ENCODE data around the gene WDCP. TPM values are rescaled to one million over a fixed set of nuclear protein-coding genes. Genes with fewer than 3 reads are reported as not detected.

The WDCP gene
- total RNA-seq, 1 experiment from 2014 or later = 36.9 TPM

DNA sequence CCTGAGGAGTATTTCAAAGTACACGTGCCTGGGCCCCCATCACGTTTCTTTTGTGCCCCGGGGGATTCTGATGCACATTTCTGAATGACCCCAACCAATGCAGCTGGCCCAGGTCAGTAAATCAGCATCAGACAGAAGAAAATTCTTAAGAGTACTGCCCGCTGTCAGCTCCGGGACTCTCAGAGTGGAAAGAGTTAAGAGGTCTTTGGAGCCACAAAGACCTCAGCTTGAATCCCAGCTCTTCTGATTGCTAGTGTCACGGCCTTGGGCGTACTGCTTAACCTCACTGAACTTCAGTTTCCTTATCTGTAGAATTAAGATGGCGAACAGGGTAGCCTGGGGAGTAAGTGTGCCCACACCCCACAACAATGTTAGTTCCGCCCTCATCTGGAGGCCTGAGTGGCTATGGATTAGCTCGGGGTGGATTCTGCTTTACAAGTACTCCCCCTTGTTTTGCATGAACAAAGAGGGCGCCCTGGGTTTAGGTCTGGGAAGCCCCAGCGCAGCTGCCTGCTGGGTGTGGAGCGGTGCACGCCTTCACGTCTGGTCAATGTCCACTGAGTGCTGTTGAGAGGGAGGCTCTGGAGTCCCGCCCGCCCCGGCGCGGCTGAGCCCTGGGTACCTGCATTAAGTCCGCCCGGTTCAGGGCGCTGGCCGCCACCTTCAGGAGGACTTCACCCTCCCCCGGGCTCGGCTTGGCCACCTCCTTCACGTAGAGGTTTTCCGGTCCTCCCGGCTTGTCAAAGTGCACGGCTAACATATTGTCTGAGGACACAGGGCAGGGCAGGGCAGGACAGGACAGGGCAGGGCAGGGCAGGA lies 36.6 kb upstream of the WDCP start:
- no CpG with 5 or more reads among the region's 30 CpGs for WGBS (ENCODE audit: extremely low coverage, insufficient read length, low lambda C conversion rate)
- no peak overlapping the region for H2BK20ac ChIP-seq (ENCODE audit: low read depth, low read length, poor library complexity, severe bottlenecking)
- H2BK120ac ChIP-seq (ENCODE audit: low read depth, low read length, poor library complexity, severe bottlenecking) = no peak overlapping the region
- H3K27ac ChIP-seq (ENCODE audit: insufficient read length, low read depth, low read length) = peak overlapping the region; percentile 87
- peaks cover 14 to 19% of the 10 kb centered on the region in 2 experiments for H3K4me1 Mint-ChIP-seq
- H3K4ac ChIP-seq (ENCODE audit: low read depth, low read length) = no peak overlapping the region
- H3K23ac ChIP-seq (ENCODE audit: insufficient read length, low read depth, low read length) = no peak overlapping the region
- H4K8ac ChIP-seq (replicated peaks; ENCODE audit: insufficient read length, low read depth, low read length) = no peak overlapping the region
- no peak overlapping the region for H2AK5ac ChIP-seq (ENCODE audit: insufficient read length, low read length)
- H3K56ac ChIP-seq (ENCODE audit: insufficient read length, low read depth, low read length) = no peak overlapping the region
- no peaks in the 10 kb centered on the region for H3K9me3 Mint-ChIP-seq
- H2AFZ ChIP-seq (ENCODE audit: low read length) = no peak overlapping the region
- peak overlapping the region; percentile 85 to 93 for H3K4me3 Mint-ChIP-seq
- H3K4me2 ChIP-seq (ENCODE audit: insufficient read depth, insufficient read length, low read length) = peak overlapping the region; percentile 96
- peak overlapping the region; percentile 97 to 99 (median 99) for H3K27ac Mint-ChIP-seq
- H4K5ac ChIP-seq (ENCODE audit: insufficient read length, low read depth, low read length) = no peak overlapping the region
- no peaks in the 10 kb centered on the region for H3K79me1 ChIP-seq (ENCODE audit: insufficient read depth, low read depth, low read length, poor library complexity, severe bottlenecking)
- peak overlapping the region; percentile 91 for H3K18ac ChIP-seq (ENCODE audit: insufficient read length, low read depth, low read length)
- no peaks in the 10 kb centered on the region for H3K9me3 ChIP-seq (ENCODE audit: control insufficient read depth, low read depth, low read length)
- H3K14ac ChIP-seq (ENCODE audit: insufficient read depth, low read length) = peak overlapping the region; percentile 90
- no peaks in the 10 kb centered on the region for H3K27me3 Mint-ChIP-seq (ENCODE audit: low read depth)
- no peak overlapping the region for H3T11ph ChIP-seq (ENCODE audit: low read length)
- H2BK12ac ChIP-seq (ENCODE audit: insufficient read length, low read depth, low read length) = no peak overlapping the region
- H3K79me2 ChIP-seq (ENCODE audit: insufficient read depth, low read length) = no peaks in the 10 kb centered on the region
- peaks cover 2% of the 10 kb centered on the region for H4K20me1 ChIP-seq (ENCODE audit: control insufficient read depth, insufficient read depth, insufficient read length)
- TF ChIP-seq, protein P1, sequence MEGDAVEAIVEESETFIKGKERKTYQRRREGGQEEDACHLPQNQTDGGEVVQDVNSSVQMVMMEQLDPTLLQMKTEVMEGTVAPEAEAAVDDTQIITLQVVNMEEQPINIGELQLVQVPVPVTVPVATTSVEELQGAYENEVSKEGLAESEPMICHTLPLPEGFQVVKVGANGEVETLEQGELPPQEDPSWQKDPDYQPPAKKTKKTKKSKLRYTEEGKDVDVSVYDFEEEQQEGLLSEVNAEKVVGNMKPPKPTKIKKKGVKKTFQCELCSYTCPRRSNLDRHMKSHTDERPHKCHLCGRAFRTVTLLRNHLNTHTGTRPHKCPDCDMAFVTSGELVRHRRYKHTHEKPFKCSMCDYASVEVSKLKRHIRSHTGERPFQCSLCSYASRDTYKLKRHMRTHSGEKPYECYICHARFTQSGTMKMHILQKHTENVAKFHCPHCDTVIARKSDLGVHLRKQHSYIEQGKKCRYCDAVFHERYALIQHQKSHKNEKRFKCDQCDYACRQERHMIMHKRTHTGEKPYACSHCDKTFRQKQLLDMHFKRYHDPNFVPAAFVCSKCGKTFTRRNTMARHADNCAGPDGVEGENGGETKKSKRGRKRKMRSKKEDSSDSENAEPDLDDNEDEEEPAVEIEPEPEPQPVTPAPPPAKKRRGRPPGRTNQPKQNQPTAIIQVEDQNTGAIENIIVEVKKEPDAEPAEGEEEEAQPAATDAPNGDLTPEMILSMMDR (conservative IDR thresholded peaks at IDR 0.05) = no peak
- no peak overlapping the region for H2BK5ac ChIP-seq (ENCODE audit: insufficient read length, low read length)
- H3K23me2 ChIP-seq (ENCODE audit: insufficient read length, low read depth, low read length, poor library complexity, severe bottlenecking) = peaks cover 15% of the 10 kb centered on the region
- no peaks in the 10 kb centered on the region for H3K27me3 ChIP-seq (ENCODE audit: insufficient read depth, low read length)
- peak; percentile 89 for DNase-seq
- H2BK15ac ChIP-seq (ENCODE audit: low read depth, low read length) = no peak overlapping the region
- H3K4me1 ChIP-seq (ENCODE audit: insufficient read depth, low read length) = peaks cover 2% of the 10 kb centered on the region; the same call in 1 of the 2 replicates
- H3K36me3 Mint-ChIP-seq (ENCODE audit: insufficient read depth in 1 of 3, low read depth in 3 of 3) = peaks cover 12 to 39% (median 38%) of the 10 kb centered on the region in 3 experiments
- no peak overlapping the region for H4K91ac ChIP-seq (ENCODE audit: insufficient read length, low read depth, low read length)
- peak overlapping the region; percentile 73 for H3K9ac ChIP-seq (ENCODE audit: extremely low read depth, insufficient read length, low read length)
